ENCODE measurements around the gene PTX4. TPM values are rescaled to one million over a fixed set of nuclear protein-coding genes. Genes with fewer than 3 reads are reported as not detected.

Gene PTX4
- polyA plus RNA-seq, 1 of the 3 experiments (the other 2 are of a cell fraction) = not detected

- Histone ChIP-seq H3F3A (replicated peaks; ENCODE audit: insufficient read depth) (no peaks in the 10 kb centered on the region), H3K27ac (ENCODE audit: low read depth in 2 of 2, low read length in 1 of 2) (peak overlapping the region; percentile 20 to 71; a peak in 1 of 4 replicates), H3K36me3 (replicated peaks in 1 of 2; ENCODE audit: control insufficient read depth in 1 of 2, insufficient read depth in 2 of 2, low read length in 1 of 2) (peaks cover 0 to 28% of the 10 kb centered on the region in 2 experiments), H2AFZ (ENCODE audit: low read depth) (peak overlapping the region; percentile 81; the same call in 1 of the 2 replicates), H3K4me3 (ENCODE audit: low read depth in 2 of 2, low read length in 1 of 2) (peak overlapping the region; percentile 78 to 83), H3K4me1 (ENCODE audit: control insufficient read depth in 1 of 2, insufficient read depth in 2 of 2, low read depth in 1 of 2, low read length in 1 of 2) (peaks cover 0 to 17% of the 10 kb centered on the region in 2 experiments; a peak in 1 of 4 replicates), H3K27me3 (ENCODE audit: insufficient read depth) (no peaks in the 10 kb centered on the region), H4K20me1 (ENCODE audit: insufficient read depth) (no peaks in the 10 kb centered on the region), H3K9ac (peak overlapping the region; percentile 85), H3K9me2 (no peaks in the 10 kb centered on the region), H3K79me2 (ENCODE audit: insufficient read depth) (peaks cover 17% of the 10 kb centered on the region; the same call in 1 of the 2 replicates), H3K4me2 (peak overlapping the region; percentile 95), H3K9me3 (no peaks in the 10 kb centered on the region)
- POLR2A ChIA-PET = no interaction called here
- CTCF ChIA-PET = interaction anchor here (0.9 to 1.8 kb wide), 6 partner anchors 9 to 212 kb away, joined by 3 to 5 read pairs (median 4); partner anchors contain the start of gene MAPK8IP3
- 0% methylated on average over 7 of the region's 30 CpGs for WGBS (ENCODE audit: low lambda C conversion rate)
- TF ChIP-seq GATA2 (CRISPR knock-in tag; IDR thresholded peaks at IDR 0.05) = no peak
- TF ChIP-seq RCOR1 (IDR thresholded peaks at IDR 0.05; ENCODE audit: low read length) = no peak
- TF ChIP-seq MEF2A (IDR thresholded peaks at IDR 0.05; ENCODE audit: borderline replicate concordance, low read depth) = no peak
- no peak for TF ChIP-seq IRF3 (IDR thresholded peaks at IDR 0.05; ENCODE audit: low read depth, low read length)
- TF ChIP-seq PBX3 (IDR thresholded peaks at IDR 0.05) = no peak
- TF ChIP-seq RFX5 (IDR thresholded peaks at IDR 0.05; ENCODE audit: low read length) = no peak
- no peak for TF ChIP-seq CHD2 (IDR thresholded peaks at IDR 0.05; ENCODE audit: low read length, partially characterized antibody)
- no peak for TF ChIP-seq FOXM1 (IDR thresholded peaks at IDR 0.05; ENCODE audit: low read depth)
- no peak for TF ChIP-seq EZH2phosphoT487 (IDR thresholded peaks at IDR 0.05; ENCODE audit: borderline replicate concordance, low read depth)
- TF ChIP-seq GABPA (IDR thresholded peaks at IDR 0.05; ENCODE audit: low read depth) = no peak
- TF ChIP-seq CTCF (IDR thresholded peaks at IDR 0.05) = no peak
- no peak for TF ChIP-seq ZBTB33 (IDR thresholded peaks at IDR 0.05; ENCODE audit: borderline replicate concordance, low read depth)
- TF ChIP-seq TEAD4 (IDR thresholded peaks at IDR 0.05; ENCODE audit: borderline replicate concordance, insufficient read depth) = no peak
- TF ChIP-seq MXI1 (IDR thresholded peaks at IDR 0.05; ENCODE audit: low read depth, low read length) = no peak
- no peak for TF ChIP-seq REST (IDR thresholded peaks at IDR 0.05; ENCODE audit: low read depth, low read length)
- TF ChIP-seq YY1 (IDR thresholded peaks at IDR 0.05; ENCODE audit: low read depth) = no peak
- no peak for TF ChIP-seq JUND (IDR thresholded peaks at IDR 0.05)
- TF ChIP-seq RXRA (IDR thresholded peaks at IDR 0.05; ENCODE audit: borderline replicate concordance, low read depth) = no peak
- DNase-seq = no peak
Observed at GRCh38 chr16:1493746-1494094, 5.0 kb upstream of the PTX4 start.
